ENCODE data around the gene CD200.

DNA sequence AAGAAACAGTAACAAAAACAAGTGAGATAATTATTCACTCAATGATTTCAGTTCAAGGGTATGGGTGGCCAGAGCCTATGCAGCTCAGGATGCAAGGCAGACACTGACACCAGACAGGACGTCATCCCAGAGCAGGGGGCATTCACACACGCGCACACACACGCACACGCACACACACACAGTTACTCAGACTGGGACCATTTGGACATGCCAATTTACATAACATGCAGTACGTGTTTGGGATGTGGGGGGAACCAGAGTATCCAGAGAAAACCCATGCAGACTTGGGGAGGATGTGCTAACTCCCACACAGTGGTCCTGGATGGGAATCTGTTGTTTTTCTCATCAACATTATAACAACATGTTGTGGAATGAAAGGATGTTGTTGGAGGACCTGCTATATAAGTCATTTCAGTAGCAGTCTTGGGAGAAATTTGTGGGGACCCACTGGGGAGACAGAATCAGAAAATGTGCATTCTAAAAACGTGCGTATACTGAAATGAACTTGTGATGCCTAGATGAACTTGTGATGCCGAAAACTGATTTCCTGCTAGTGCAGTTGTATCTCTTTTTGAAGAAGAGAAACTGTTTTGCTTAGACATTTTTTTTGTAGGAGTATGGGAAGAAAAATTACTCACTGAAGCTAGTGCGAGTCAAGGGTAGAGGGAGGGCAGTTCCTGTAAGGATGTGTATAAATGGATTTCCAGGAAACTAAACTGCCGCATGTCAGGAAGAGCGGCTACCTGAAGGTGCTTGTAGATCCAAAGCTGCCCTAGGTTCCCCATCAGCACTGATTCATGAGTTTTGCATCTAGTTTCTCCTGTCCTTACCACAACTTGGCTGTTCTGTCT lies 25.2 kb downstream of the CD200 start:
- TF ChIP-seq, protein P1, sequence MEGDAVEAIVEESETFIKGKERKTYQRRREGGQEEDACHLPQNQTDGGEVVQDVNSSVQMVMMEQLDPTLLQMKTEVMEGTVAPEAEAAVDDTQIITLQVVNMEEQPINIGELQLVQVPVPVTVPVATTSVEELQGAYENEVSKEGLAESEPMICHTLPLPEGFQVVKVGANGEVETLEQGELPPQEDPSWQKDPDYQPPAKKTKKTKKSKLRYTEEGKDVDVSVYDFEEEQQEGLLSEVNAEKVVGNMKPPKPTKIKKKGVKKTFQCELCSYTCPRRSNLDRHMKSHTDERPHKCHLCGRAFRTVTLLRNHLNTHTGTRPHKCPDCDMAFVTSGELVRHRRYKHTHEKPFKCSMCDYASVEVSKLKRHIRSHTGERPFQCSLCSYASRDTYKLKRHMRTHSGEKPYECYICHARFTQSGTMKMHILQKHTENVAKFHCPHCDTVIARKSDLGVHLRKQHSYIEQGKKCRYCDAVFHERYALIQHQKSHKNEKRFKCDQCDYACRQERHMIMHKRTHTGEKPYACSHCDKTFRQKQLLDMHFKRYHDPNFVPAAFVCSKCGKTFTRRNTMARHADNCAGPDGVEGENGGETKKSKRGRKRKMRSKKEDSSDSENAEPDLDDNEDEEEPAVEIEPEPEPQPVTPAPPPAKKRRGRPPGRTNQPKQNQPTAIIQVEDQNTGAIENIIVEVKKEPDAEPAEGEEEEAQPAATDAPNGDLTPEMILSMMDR (IDR thresholded peaks at IDR 0.05; ENCODE audit: low read depth, low read length, missing input control), result no peak
- TF ChIP-seq RAD21 (IDR thresholded peaks at IDR 0.05), result no peak
- TF ChIP-seq, protein P2, sequence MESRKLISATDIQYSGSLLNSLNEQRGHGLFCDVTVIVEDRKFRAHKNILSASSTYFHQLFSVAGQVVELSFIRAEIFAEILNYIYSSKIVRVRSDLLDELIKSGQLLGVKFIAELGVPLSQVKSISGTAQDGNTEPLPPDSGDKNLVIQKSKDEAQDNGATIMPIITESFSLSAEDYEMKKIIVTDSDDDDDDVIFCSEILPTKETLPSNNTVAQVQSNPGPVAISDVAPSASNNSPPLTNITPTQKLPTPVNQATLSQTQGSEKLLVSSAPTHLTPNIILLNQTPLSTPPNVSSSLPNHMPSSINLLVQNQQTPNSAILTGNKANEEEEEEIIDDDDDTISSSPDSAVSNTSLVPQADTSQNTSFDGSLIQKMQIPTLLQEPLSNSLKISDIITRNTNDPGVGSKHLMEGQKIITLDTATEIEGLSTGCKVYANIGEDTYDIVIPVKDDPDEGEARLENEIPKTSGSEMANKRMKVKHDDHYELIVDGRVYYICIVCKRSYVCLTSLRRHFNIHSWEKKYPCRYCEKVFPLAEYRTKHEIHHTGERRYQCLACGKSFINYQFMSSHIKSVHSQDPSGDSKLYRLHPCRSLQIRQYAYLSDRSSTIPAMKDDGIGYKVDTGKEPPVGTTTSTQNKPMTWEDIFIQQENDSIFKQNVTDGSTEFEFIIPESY (IDR thresholded peaks at IDR 0.05), result no peak
- TF ChIP-seq, protein P3, sequence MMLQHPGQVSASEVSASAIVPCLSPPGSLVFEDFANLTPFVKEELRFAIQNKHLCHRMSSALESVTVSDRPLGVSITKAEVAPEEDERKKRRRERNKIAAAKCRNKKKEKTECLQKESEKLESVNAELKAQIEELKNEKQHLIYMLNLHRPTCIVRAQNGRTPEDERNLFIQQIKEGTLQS (IDR thresholded peaks at IDR 0.05), result no peak
- no peak for TF ChIP-seq EGR1 (IDR thresholded peaks at IDR 0.05; ENCODE audit: low read depth in 2 of 2)
- TF ChIP-seq, protein P4, sequence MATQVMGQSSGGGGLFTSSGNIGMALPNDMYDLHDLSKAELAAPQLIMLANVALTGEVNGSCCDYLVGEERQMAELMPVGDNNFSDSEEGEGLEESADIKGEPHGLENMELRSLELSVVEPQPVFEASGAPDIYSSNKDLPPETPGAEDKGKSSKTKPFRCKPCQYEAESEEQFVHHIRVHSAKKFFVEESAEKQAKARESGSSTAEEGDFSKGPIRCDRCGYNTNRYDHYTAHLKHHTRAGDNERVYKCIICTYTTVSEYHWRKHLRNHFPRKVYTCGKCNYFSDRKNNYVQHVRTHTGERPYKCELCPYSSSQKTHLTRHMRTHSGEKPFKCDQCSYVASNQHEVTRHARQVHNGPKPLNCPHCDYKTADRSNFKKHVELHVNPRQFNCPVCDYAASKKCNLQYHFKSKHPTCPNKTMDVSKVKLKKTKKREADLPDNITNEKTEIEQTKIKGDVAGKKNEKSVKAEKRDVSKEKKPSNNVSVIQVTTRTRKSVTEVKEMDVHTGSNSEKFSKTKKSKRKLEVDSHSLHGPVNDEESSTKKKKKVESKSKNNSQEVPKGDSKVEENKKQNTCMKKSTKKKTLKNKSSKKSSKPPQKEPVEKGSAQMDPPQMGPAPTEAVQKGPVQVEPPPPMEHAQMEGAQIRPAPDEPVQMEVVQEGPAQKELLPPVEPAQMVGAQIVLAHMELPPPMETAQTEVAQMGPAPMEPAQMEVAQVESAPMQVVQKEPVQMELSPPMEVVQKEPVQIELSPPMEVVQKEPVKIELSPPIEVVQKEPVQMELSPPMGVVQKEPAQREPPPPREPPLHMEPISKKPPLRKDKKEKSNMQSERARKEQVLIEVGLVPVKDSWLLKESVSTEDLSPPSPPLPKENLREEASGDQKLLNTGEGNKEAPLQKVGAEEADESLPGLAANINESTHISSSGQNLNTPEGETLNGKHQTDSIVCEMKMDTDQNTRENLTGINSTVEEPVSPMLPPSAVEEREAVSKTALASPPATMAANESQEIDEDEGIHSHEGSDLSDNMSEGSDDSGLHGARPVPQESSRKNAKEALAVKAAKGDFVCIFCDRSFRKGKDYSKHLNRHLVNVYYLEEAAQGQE (IDR thresholded peaks at IDR 0.05), result no peak
- no peak for TF ChIP-seq YY1 (IDR thresholded peaks at IDR 0.05)
- TF ChIP-seq, protein P5, sequence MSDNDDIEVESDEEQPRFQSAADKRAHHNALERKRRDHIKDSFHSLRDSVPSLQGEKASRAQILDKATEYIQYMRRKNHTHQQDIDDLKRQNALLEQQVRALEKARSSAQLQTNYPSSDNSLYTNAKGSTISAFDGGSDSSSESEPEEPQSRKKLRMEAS (IDR thresholded peaks at IDR 0.05), result no peak
- no peak for TF ChIP-seq JUND (IDR thresholded peaks at IDR 0.05)
- TF ChIP-seq NR2F2 (IDR thresholded peaks at IDR 0.05), result no peak
- TF ChIP-seq GABPA (IDR thresholded peaks at IDR 0.05 in 1 of 2, conservative IDR thresholded peaks at IDR 0.05 in 1 of 2), result no peak
- no peak for TF ChIP-seq SP1 (IDR thresholded peaks at IDR 0.05)
- no peak for TF ChIP-seq FOXA2 (IDR thresholded peaks at IDR 0.05)
- TF ChIP-seq FOXA1 (IDR thresholded peaks at IDR 0.05), result no peak
